Mesendoderm (in vitro differentiated cells): Measurements from ENCODE around the gene DAW1.
"Not testable (repeated sequence)": the region's sequence is repeated elsewhere in the genome, so short reads cannot be mapped to it uniquely, and the experiment has no call there.

Experiments used
- DNase-seq: peaks from one replicate; pipeline ENCODE4 v3.0.0; 2013
- H2AK5ac ChIP-seq: 2 replicates; pipeline ENCODE4 v1.6.1; 2013; ENCODE audit warnings: low read length, inconsistent platforms
- H2BK120ac ChIP-seq: 2 replicates; pipeline ENCODE4 v1.6.1; 2013; ENCODE audit warnings: low read depth, mild to moderate bottlenecking, low read length, moderate library complexity, mixed read lengths
- H2BK15ac ChIP-seq: replicated peaks from 2 replicates; pipeline ENCODE4 v1.6.1; 2013; ENCODE audit warnings: low read depth, mild to moderate bottlenecking, moderate library complexity
- H2BK5ac ChIP-seq: 2 replicates; pipeline ENCODE4 v1.6.1; 2013; ENCODE audit warnings: low read length, inconsistent platforms
- H3K18ac ChIP-seq: 2 replicates; pipeline ENCODE4 v1.6.1; 2013; ENCODE audit warnings: mild to moderate bottlenecking, low read length, mixed read lengths
- H3K23ac ChIP-seq: one replicate; pipeline ENCODE4 v1.6.1; 2013; ENCODE audit warnings: low read length
- H3K27ac ChIP-seq: 2 replicates; pipeline ENCODE4 v1.5.1; 2013; ENCODE audit warnings: low read depth, mild to moderate bottlenecking, inconsistent platforms, low read length, moderate library complexity
- H3K27me3 ChIP-seq: 2 replicates; pipeline ENCODE4 v1.6.1; 2013; ENCODE audit warnings: low read length, control low read depth, mild to moderate bottlenecking, inconsistent platforms; ENCODE audit not compliant: insufficient read depth, poor library complexity
- H3K36me3 ChIP-seq: 2 replicates; pipeline ENCODE4 v1.6.1; 2013; ENCODE audit warnings: low read length, inconsistent platforms; ENCODE audit not compliant: control insufficient read depth, insufficient read depth
- H3K4ac ChIP-seq: one replicate; pipeline ENCODE4 v1.6.1; 2013; ENCODE audit warnings: low read depth, mild to moderate bottlenecking, low read length, moderate library complexity
- H3K4me1 ChIP-seq: 2 replicates; pipeline ENCODE4 v1.6.1; 2013; ENCODE audit warnings: low read depth, low read length, inconsistent platforms; ENCODE audit not compliant: control insufficient read depth
- H3K4me2 ChIP-seq: 2 replicates; pipeline ENCODE4 v1.6.1; 2013; ENCODE audit warnings: low read length
- H3K4me3 ChIP-seq: 2 replicates; pipeline ENCODE4 v1.5.1; 2013; ENCODE audit warnings: mild to moderate bottlenecking, low read length
- H3K56ac ChIP-seq: one replicate; pipeline ENCODE4 v1.6.1; 2013; ENCODE audit warnings: low read length
- H3K79me1 ChIP-seq: 2 replicates; pipeline ENCODE4 v1.6.1; 2013; ENCODE audit warnings: low read length, inconsistent platforms
- H3K79me2 ChIP-seq: 2 replicates; pipeline ENCODE4 v1.6.1; 2013; ENCODE audit warnings: mild to moderate bottlenecking, low read length; ENCODE audit not compliant: control insufficient read depth, insufficient read depth
- H3K9ac ChIP-seq: 2 replicates; pipeline ENCODE4 v1.6.1; 2013; ENCODE audit warnings: low read length, inconsistent platforms
- H4K5ac ChIP-seq: one replicate; pipeline ENCODE4 v1.6.1; 2013; ENCODE audit warnings: low read length
- H4K8ac ChIP-seq: one replicate; pipeline ENCODE4 v1.6.1; 2013; ENCODE audit warnings: low read depth, mild to moderate bottlenecking, control low read depth, low read length, moderate library complexity
- WGBS: extraction: QIAGEN DNeasy Blood & Tissue Kit; methylation state at CpG from one replicate; pipeline ENCODE4 v1.1.7; 2013; ENCODE audit warnings: low lambda C conversion rate, missing lambda C conversion rate; ENCODE audit not compliant: insufficient coverage; ENCODE audit errors: extremely low coverage; 5-methylcytosine and 5-hydroxymethylcytosine counted together

DAW1 gene

DNA sequence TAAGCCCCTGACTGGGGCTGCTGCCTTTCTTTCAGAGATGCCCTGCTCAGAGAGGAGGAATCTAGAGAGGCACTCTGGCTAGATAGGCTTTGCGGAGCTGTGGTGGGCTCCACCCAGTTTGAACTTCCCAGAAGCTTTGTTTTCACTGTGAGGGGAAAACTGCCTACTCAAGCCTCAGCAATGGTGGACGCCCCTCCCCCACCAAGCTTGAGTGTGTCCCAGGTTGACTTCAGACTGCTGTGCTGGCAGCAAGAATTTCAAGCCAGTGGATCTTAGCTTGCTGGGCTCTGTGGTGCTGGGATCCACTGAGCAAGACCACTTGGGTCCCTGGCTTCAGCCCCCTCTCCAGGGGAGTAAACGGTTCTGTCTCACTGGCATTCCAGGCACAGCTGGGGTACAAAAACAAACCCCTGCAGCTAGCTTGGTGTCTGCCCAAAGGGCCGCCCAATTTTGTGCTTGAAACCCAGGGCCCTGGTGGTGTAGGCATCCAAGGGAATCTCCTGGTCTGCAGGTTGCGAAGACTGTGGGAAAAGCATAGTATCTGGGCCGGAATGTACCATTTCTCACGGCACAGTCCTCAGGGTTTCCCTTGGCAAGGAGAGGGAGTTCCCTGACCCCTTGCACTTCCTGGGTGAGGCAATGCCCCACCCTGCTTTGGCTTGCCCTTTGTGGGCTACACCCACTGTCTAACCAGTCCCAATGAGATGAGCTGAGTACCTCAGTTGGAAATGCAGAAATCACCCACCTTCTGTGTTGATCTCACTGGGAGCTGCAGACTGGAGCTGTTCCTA is 31.9 kb upstream of the DAW1 start:
- not testable (repeated sequence) for H2AK5ac ChIP-seq, H2BK120ac ChIP-seq, H3K4me2 ChIP-seq, H3K4me1 ChIP-seq, H3K4ac ChIP-seq, H3K79me2 ChIP-seq, H2BK5ac ChIP-seq, H3K36me3 ChIP-seq, H4K5ac ChIP-seq, H2BK15ac ChIP-seq, H3K18ac ChIP-seq, H3K27ac ChIP-seq, H3K9ac ChIP-seq, H3K27me3 ChIP-seq, H4K8ac ChIP-seq, H3K79me1 ChIP-seq, H3K56ac ChIP-seq, H3K23ac ChIP-seq, H3K4me3 ChIP-seq
- no CpG with 5 or more reads among the region's 7 CpGs for WGBS
- DNase-seq: peak; percentile 40

DNA sequence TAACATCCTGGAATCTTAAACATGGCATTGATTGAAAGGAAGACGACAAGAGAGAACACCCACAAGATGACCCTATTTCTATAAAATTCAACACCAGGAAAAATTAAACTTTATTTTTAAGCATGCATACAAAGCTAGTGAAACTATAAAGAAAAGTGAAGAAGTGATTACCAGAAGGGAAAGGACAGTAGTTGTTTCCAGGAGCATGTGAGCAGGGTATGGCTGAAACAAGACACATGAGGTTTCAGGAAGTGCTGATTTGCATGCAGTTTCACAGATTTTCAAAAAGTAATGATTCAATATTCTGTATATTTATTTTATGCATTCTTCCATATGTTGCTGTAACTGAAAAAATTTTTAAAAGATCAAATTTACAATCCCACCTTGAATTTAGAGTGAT is 24.6 kb upstream of the DAW1 start:
- no peaks in the 10 kb centered on the region for H3K4me1 ChIP-seq
- H4K8ac ChIP-seq: no peak overlapping the region
- no peaks in the 10 kb centered on the region for H3K79me2 ChIP-seq
- no peaks in the 10 kb centered on the region for H3K79me1 ChIP-seq
- H3K9ac ChIP-seq: no peak overlapping the region
- H3K27me3 ChIP-seq: no peaks in the 10 kb centered on the region
- no peak for DNase-seq
- H2AK5ac ChIP-seq: no peak overlapping the region
- no peak overlapping the region for H2BK5ac ChIP-seq
- no peak overlapping the region for H3K23ac ChIP-seq
- H3K56ac ChIP-seq: no peak overlapping the region
- no peak overlapping the region for H3K4me2 ChIP-seq
- H4K5ac ChIP-seq: no peak overlapping the region
- H2BK15ac ChIP-seq: no peak overlapping the region
- H3K4me3 ChIP-seq: no peak overlapping the region
- WGBS: no CpG with 5 or more reads among the region's 1 CpG
- no peak overlapping the region for H3K4ac ChIP-seq
- no peak overlapping the region for H3K18ac ChIP-seq
- H3K27ac ChIP-seq: no peak overlapping the region
- no peak overlapping the region for H2BK120ac ChIP-seq
- no peaks in the 10 kb centered on the region for H3K36me3 ChIP-seq

DNA sequence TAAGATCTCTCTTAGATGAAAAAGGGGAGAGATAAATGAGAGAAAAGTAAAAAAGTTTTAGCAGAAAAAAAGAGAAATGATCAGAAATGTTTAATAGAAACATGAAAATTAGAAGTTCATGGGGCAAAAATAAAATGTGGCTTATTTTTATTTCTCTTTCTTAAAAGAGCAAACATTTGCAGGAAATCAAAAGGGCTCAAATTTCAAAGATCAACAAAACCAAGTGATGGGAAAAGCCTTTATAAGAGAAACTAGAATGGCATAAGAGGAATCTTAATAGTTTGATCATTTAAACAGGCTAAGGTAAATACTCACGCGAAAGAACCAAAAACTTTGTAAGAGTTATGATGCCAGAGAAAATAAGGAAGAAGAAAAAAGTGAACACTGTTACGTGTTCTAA is 23.3 kb upstream of the DAW1 start:
- H3K56ac ChIP-seq: no peak overlapping the region
- H3K79me2 ChIP-seq: no peaks in the 10 kb centered on the region
- H3K9ac ChIP-seq: no peak overlapping the region
- H3K4me1 ChIP-seq: no peaks in the 10 kb centered on the region
- H3K27me3 ChIP-seq: no peaks in the 10 kb centered on the region
- no peak overlapping the region for H4K8ac ChIP-seq
- no peak overlapping the region for H2AK5ac ChIP-seq
- no peaks in the 10 kb centered on the region for H3K36me3 ChIP-seq
- no peak overlapping the region for H2BK15ac ChIP-seq
- H4K5ac ChIP-seq: no peak overlapping the region
- H3K4ac ChIP-seq: no peak overlapping the region
- no peak overlapping the region for H3K4me2 ChIP-seq
- no peak overlapping the region for H3K4me3 ChIP-seq
- H2BK5ac ChIP-seq: no peak overlapping the region
- no peaks in the 10 kb centered on the region for H3K79me1 ChIP-seq
- no peak overlapping the region for H3K23ac ChIP-seq
- H3K18ac ChIP-seq: no peak overlapping the region
- no CpG with 5 or more reads among the region's 3 CpGs for WGBS
- H3K27ac ChIP-seq: no peak overlapping the region
- no peak overlapping the region for H2BK120ac ChIP-seq
- no peak for DNase-seq

DNA sequence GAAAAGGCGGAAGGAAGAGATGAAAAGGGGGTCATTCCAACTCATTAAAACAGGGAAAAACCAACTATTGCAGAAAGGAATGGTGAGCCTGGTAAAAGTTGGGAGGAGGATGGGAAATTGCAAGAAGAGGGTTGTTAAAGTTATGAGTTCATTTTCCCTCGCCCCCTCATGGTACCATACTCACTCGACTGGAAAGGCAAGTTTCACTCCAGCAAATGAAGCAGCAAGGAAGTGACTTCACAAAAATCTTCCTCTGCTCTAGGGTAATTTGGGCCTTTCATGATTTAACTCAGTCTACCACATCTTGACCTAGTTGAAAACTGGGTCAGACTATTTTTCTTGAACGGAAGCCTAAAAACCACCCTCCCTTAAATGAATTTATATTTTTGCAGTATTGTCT is 22.8 kb upstream of the DAW1 start:
- Histone ChIP-seq H2BK5ac (no peak overlapping the region), H3K18ac (no peak overlapping the region), H4K8ac (no peak overlapping the region), H3K4me2 (no peak overlapping the region), H3K36me3 (no peaks in the 10 kb centered on the region), H3K79me2 (no peaks in the 10 kb centered on the region), H3K27me3 (no peaks in the 10 kb centered on the region), H2BK15ac (no peak overlapping the region), H3K4me1 (no peaks in the 10 kb centered on the region), H3K56ac (no peak overlapping the region), H3K9ac (no peak overlapping the region), H3K23ac (no peak overlapping the region), H2AK5ac (no peak overlapping the region), H4K5ac (no peak overlapping the region), H3K4ac (no peak overlapping the region), H2BK120ac (no peak overlapping the region), H3K27ac (no peak overlapping the region), H3K4me3 (no peak overlapping the region), H3K79me1 (no peaks in the 10 kb centered on the region)
- peak; percentile 45 for DNase-seq
- no CpG with 5 or more reads among the region's 4 CpGs for WGBS

DNA sequence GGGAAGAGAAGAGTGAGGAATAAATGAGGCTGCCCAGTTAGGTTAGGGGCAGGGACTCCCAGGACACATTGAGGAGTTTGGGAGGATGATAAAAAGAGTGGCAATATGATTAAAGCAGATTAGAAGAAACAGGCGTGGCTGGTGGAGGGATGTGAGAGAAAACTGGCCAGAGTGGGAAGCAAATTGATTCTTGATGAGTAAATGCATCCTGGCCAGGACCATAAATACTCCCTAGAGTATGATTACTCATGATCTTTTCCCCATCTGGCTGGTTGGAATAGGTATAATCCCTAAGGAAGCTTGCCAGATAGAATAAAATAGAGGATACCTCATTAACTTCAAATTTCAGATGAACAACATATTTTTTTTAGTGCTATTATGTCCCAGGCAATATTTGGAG is 21.5 kb upstream of the DAW1 start:
- H2BK5ac ChIP-seq: no peak overlapping the region
- H3K79me1 ChIP-seq: no peaks in the 10 kb centered on the region
- H4K8ac ChIP-seq: no peak overlapping the region
- H3K18ac ChIP-seq: no peak overlapping the region
- H3K79me2 ChIP-seq: no peaks in the 10 kb centered on the region
- H3K9ac ChIP-seq: no peak overlapping the region
- H2BK120ac ChIP-seq: no peak overlapping the region
- H2BK15ac ChIP-seq: no peak overlapping the region
- WGBS: no CpG with 5 or more reads among the region's 1 CpG
- no peaks in the 10 kb centered on the region for H3K27me3 ChIP-seq
- no peak overlapping the region for H3K56ac ChIP-seq
- no peak overlapping the region for H4K5ac ChIP-seq
- no peak for DNase-seq
- no peaks in the 10 kb centered on the region for H3K36me3 ChIP-seq
- no peak overlapping the region for H3K4me3 ChIP-seq
- H3K4me2 ChIP-seq: no peak overlapping the region
- no peaks in the 10 kb centered on the region for H3K4me1 ChIP-seq
- no peak overlapping the region for H2AK5ac ChIP-seq
- no peak overlapping the region for H3K4ac ChIP-seq
- no peak overlapping the region for H3K23ac ChIP-seq
- H3K27ac ChIP-seq: no peak overlapping the region

DNA sequence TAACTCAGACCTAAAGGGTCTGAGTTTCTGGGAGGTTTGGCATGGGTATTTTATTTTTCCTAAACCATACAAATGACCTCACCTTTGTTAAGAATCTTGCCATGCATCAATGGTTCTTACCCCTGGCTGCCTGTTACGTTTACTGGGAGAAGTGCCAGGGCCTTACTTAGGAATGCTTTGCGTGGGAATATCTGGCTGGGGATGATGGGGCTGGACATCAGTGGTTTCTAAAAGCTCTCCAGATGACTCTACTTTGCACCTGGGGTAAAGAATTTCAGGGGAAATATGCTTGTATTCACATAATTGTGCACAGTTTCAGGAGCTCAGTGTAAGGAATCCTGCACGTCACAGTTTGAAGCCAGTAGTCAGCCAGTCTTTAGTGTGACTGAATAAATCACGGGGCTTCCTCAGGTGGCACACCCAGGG is 18.2 kb upstream of the DAW1 start:
- no peak overlapping the region for H2BK120ac ChIP-seq
- WGBS: no CpG with 5 or more reads among the region's 4 CpGs
- H3K79me1 ChIP-seq: no peaks in the 10 kb centered on the region
- no peak overlapping the region for H3K18ac ChIP-seq
- H3K36me3 ChIP-seq: no peaks in the 10 kb centered on the region
- no peak overlapping the region for H3K4me3 ChIP-seq
- H4K8ac ChIP-seq: no peak overlapping the region
- no peak overlapping the region for H4K5ac ChIP-seq
- no peak overlapping the region for H2BK5ac ChIP-seq
- H3K27ac ChIP-seq: no peak overlapping the region
- no peaks in the 10 kb centered on the region for H3K79me2 ChIP-seq
- no peak overlapping the region for H2AK5ac ChIP-seq
- no peak overlapping the region for H2BK15ac ChIP-seq
- H3K4me2 ChIP-seq: no peak overlapping the region
- no peak overlapping the region for H3K56ac ChIP-seq
- H3K27me3 ChIP-seq: no peaks in the 10 kb centered on the region
- DNase-seq: no peak
- H3K23ac ChIP-seq: no peak overlapping the region
- H3K4ac ChIP-seq: no peak overlapping the region
- no peaks in the 10 kb centered on the region for H3K4me1 ChIP-seq
- no peak overlapping the region for H3K9ac ChIP-seq
